ENCODE results near the gene POU4F1.
A peak's percentile ranks its signal among the peaks of the same experiment; 100 is the strongest.

POU4F1 gene

GRCh38 chr13:78606471-78607408 lies 3.4 kb upstream of the POU4F1 start:
- DNase-seq, result no peak

- peak; percentile 81 for DNase-seq
Measured at GRCh38 chr13:78604782-78605611, 1.6 kb upstream of the POU4F1 start.

DNA sequence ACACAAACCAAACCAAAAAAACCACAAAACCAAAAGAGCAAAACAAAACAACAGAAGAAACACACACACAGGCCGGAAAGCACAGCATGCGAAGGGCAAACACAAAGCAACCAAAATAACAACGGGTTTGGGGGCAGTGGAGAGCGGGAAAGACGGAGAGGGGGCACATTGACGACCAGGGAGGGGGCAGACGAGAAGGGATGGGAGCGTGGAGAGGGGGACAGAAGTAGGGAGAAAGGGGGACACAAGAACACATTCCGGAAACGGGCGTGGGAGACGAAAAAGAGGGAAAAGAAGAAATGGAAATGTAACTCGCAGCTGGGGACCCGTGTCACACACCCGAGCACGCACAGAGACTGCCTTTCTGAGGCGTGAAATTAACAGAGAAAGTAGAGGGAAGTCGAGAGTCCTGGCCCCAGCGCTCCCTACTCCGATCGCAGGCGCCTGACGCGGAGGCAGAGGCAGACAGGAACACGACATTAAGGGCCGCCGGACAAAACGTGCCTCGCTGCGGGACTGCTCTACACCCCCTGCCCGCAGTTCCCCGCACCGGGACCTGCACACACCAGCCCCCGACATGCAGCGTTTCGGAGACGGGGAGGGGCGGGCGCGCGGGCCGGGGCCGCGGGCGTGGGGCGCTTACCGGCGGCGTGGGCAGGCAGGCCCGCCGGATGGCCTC lies 652 bp downstream of the POU4F1 start:
- peak; percentile 70 for DNase-seq

DNA sequence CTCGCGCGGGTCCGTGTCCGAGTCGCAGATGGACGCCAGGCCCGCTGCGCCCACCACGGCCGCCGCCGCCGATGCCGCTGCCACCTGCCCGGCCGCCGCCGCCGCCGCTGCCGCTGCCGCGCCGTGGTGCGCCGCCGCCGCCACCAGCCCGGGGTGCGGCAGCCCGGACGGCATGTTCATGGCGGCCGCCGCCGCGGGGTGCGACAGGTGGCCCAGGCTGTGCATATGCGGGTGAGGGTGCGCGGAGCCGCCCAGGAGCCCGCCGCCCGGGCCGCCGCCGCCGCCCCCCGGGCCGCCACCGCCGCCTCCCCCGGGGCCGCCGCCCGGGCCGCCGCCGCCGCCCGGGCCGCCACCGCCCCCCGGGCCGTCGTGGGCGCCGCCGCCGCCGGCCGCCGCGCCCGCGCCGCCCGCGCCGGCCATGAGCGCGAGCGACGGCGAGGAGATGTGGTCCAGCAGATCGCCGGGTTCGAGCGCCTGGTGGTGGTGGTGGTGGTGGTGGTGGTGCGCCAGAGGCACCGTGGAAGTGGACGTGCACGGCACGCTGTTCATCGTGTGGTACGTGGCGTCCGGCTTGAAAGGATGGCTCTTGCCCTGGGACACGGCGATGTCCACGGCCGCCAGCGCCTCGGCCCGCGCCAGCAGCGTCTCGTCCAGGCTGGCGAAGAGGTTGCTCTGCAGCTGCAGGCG lies 1.3 kb downstream of the POU4F1 start:
- no peak for DNase-seq

- no peak for DNase-seq
Measured at GRCh38 chr13:78601124-78601873, 2.1 kb downstream of the POU4F1 start.

- no peak for DNase-seq
Measured at GRCh38 chr13:78600280-78600883, 3.0 kb downstream of the POU4F1 start.

- no peak for DNase-seq
Measured at GRCh38 chr13:78599645-78600279, 3.6 kb downstream of the POU4F1 start.

GRCh38 chr13:78598966-78599644 lies 4.2 kb downstream of the POU4F1 start:
- DNase-seq, result no peak

GRCh38 chr13:78598116-78598781 lies 5.1 kb downstream of the POU4F1 start:
- DNase-seq, result no peak

DNA sequence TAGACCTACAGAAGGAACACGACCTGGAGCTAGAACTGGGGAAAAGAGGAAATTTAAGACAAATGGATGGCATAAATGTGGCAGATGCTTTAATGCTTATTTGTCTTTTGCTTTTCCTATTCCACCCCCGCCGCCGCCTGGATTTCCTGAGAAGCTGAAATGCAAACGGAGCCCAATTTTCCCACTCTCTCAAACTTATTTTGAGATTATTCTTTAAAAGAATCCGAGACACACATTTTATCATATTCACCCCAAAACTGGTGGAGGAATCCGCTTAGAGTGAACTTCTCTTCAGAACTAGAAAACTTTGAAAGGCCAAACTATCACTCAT lies 5.8 kb downstream of the POU4F1 start:
- no peak for DNase-seq

- DNase-seq, result no peak
Measured at GRCh38 chr13:78596736-78597601, 6.4 kb downstream of the POU4F1 start.

GRCh38 chr13:78596399-78596735 lies 7.0 kb downstream of the POU4F1 start:
- no peak for DNase-seq

- DNase-seq, result no peak
Measured at GRCh38 chr13:78595495-78596398, 7.6 kb downstream of the POU4F1 start.

GRCh38 chr13:78594456-78594975 lies 8.8 kb downstream of the POU4F1 start:
- no peak for DNase-seq

GRCh38 chr13:78593652-78594455 lies 9.5 kb downstream of the POU4F1 start:
- DNase-seq, result peak; percentile 63

GRCh38 chr13:78593129-78593528 lies 10.2 kb downstream of the POU4F1 start:
- DNase-seq, result no peak

- no peak for DNase-seq
Measured at GRCh38 chr13:78592584-78592983, 10.8 kb downstream of the POU4F1 start.

All from NCI-H526 treated with DMSO at 0.1 percent for 48 hours (cell line).